ENCODE data around the gene RPS19.

The RPS19 gene

DNA sequence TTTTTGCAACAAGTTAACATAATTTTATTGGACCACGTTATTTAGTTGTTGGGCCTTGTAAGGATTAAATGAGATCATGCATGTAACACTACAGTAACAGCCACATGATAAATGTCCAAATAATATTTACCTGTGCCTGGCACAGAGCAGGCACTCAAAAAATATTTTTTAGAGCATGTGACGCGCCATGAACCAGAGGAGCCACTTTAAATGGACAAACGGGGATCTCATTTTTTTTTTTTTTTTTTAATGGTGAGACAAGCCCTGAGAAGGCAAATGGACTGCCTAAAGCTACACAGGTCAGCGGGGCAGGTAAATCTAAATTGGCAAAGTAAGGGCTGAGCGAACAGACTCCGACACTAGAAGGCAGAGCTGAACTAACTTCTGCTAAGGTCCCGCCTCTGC, 840 bp upstream of the RPS19 start:
- FAIRE-seq (no peak), DNase-seq (ENCODE audit: insufficient read length, low spot score) (no peak)

GRCh38 chr19:41860419-41861115, 512 bp downstream of the RPS19 start:
- no peak for FAIRE-seq
- TF ChIP-seq, protein P1, sequence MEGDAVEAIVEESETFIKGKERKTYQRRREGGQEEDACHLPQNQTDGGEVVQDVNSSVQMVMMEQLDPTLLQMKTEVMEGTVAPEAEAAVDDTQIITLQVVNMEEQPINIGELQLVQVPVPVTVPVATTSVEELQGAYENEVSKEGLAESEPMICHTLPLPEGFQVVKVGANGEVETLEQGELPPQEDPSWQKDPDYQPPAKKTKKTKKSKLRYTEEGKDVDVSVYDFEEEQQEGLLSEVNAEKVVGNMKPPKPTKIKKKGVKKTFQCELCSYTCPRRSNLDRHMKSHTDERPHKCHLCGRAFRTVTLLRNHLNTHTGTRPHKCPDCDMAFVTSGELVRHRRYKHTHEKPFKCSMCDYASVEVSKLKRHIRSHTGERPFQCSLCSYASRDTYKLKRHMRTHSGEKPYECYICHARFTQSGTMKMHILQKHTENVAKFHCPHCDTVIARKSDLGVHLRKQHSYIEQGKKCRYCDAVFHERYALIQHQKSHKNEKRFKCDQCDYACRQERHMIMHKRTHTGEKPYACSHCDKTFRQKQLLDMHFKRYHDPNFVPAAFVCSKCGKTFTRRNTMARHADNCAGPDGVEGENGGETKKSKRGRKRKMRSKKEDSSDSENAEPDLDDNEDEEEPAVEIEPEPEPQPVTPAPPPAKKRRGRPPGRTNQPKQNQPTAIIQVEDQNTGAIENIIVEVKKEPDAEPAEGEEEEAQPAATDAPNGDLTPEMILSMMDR (IDR thresholded peaks at IDR 0.05; ENCODE audit: insufficient read depth, missing control alignments), result no peak
- no peak for DNase-seq (ENCODE audit: insufficient read length, low spot score)

More for the DNA sequence above, 840 bp upstream of the RPS19 start:
- TF ChIP-seq, protein P1 (IDR thresholded peaks at IDR 0.05; ENCODE audit: insufficient read depth, missing control alignments), result peak; percentile 39

GRCh38 chr19:41861116-41861768, 1.2 kb downstream of the RPS19 start:
- TF ChIP-seq, protein P1 (IDR thresholded peaks at IDR 0.05; ENCODE audit: insufficient read depth, missing control alignments), result no peak
- DNase-seq (ENCODE audit: insufficient read length, low spot score) (no peak), FAIRE-seq (no peak)

- no peak for FAIRE-seq
- no peak for DNase-seq (ENCODE audit: insufficient read length, low spot score)
- TF ChIP-seq, protein P1 (IDR thresholded peaks at IDR 0.05; ENCODE audit: insufficient read depth, missing control alignments), result no peak
These were observed 1.8 kb downstream of the RPS19 start for GRCh38 chr19:41861846-41862245.

GRCh38 chr19:41862445-41862986, 2.5 kb downstream of the RPS19 start:
- TF ChIP-seq, protein P1 (IDR thresholded peaks at IDR 0.05; ENCODE audit: insufficient read depth, missing control alignments), result no peak
- no peak for FAIRE-seq
- DNase-seq (ENCODE audit: insufficient read length, low spot score), result no peak

DNA sequence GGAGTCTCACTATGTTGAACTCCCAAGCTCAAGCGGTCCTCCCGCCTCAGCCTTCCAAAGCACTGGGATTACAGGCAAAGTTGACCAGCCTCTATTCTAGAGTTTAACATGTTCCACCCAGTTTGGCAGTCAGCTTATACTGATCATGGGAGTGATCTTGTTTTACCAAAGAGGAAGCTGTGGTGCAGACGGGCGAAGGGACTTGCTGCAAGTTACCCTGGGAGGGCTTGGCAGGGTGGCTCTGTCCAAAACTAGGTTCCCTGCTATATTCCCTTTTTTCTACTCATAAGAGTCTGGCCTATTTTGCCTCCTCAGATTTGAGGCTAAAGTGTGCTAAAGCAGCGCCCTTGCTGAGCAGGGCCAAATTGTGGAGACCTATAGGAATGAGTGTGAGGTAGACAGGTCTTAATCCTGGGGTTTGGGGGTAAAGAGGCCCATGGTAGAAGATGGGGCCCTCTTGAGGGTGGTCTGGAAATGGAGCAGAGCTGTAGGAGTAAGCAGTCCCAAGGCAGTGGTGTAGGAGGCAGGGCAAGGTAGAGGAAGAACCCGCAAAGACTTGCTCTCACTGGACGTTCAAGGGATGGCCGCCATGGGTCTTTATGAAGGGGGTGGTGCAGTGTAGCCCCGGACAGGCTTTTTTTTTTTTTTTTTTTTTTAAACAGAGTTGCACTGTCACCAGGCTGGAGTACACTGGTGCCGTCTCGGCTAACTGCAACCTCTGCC, 3.3 kb downstream of the RPS19 start:
- TF ChIP-seq, protein P1 (IDR thresholded peaks at IDR 0.05; ENCODE audit: insufficient read depth, missing control alignments), result no peak
- FAIRE-seq, result no peak
- no peak for DNase-seq (ENCODE audit: insufficient read length, low spot score)

Data from D721Med (cell line).